A549 (cell line): Measurements from ENCODE around the gene RPL10. TPM values are rescaled to one million over a fixed set of nuclear protein-coding genes. Genes with fewer than 3 reads are reported as not detected.
"Not testable (repeated sequence)": the region's sequence is repeated elsewhere in the genome, so short reads cannot be mapped to it uniquely, and the experiment has no call there.

Source experiments
- ATAC-seq, 2 experiments: fragments of 200-7000 bp in 1 of 2; fragments of >200 bp in 1 of 2; cut with Nextera tagmentation in 1 of 2; cut with Tn5 transposase in 1 of 2; 3 replicates each; pipeline versions ENCODE4 v1.8.0 to v1.9.1; 2018 to 2020; ENCODE audit warnings: mild to moderate bottlenecking in 1 of 2, moderate library complexity in 1 of 2
- CTCF ChIA-PET: fragments of 300-600 bp; sonication (Branson Sonifier 250); formaldehyde crosslinking; extraction: SDS; loops from one replicate; lab custom pipeline; 2021; ENCODE audit warnings: antibody characterized with exemption, inconsistent platforms; lab: Yijun Ruan, JAX
- POLR2A ChIA-PET: fragments of 350-600 bp; formaldehyde crosslinking; extraction: SDS; loops from one replicate; lab custom pipeline; 2021; ENCODE audit warnings: antibody characterized with exemption, inconsistent platforms; lab: Yijun Ruan, JAX
- DNase-seq, 2 experiments: peaks; one replicate each; pipeline versions ENCODE4 v3.0.0 to v3.0.0-alpha.2; 2011 to 2016; ENCODE audit warnings: low read depth in 1 of 2, low spot score in 1 of 2
- FAIRE-seq: peaks from 2 replicates; lab custom pipeline; 2011; peaks lifted over from hg19 to GRCh38; lab: Jason Lieb, UNC
- H3K27ac ChIP-seq, 2 experiments: fragments of >200 bp; sonication (Bioruptor Twin); formaldehyde crosslinking; 3 replicates each; pipeline ENCODE4 v1.5.1; 2016 to 2017
- H3K4me1 ChIP-seq: fragments of >200 bp; sonication (Bioruptor Twin); formaldehyde crosslinking; 3 replicates; pipeline ENCODE4 v1.6.1; 2016
- H3K4me2 ChIP-seq: fragments of >200 bp; sonication (Bioruptor Twin); formaldehyde crosslinking; 3 replicates; pipeline ENCODE4 v1.6.1; 2016
- H3K4me3 ChIP-seq: fragments of >200 bp; sonication (Bioruptor Twin); formaldehyde crosslinking; 3 replicates; pipeline ENCODE4 v1.5.1; 2016
- H3K9me3 ChIP-seq: fragments of >200 bp; sonication (Bioruptor Twin); formaldehyde crosslinking; 3 replicates; pipeline ENCODE4 v1.6.1; 2016
- BHLHE40 ChIP-seq: IDR thresholded peaks from 2 replicates; pipeline ENCODE4 v1.6.1; 2012; ENCODE audit warnings: low read depth, low read length, inconsistent platforms
- EHF ChIP-seq: fragments of 250-450 bp; sonication (Bioruptor Pico); IDR thresholded peaks from 2 replicates; pipeline ENCODE4 v1.5.0; 2020; ENCODE audit warnings: mild to moderate bottlenecking
- FOSB ChIP-seq: fragments of 250-450 bp; sonication (Bioruptor Pico); IDR thresholded peaks from 2 replicates; pipeline ENCODE4 v1.5.0; 2020; ENCODE audit warnings: mild to moderate bottlenecking, moderate library complexity
- HOXA7 ChIP-seq: fragments of 250-450 bp; sonication (Bioruptor Pico); IDR thresholded peaks from 2 replicates; pipeline ENCODE4 v1.5.0; 2020; ENCODE audit warnings: mild to moderate bottlenecking, moderate library complexity
- NFE2L2 ChIP-seq: fragments of 150-350 bp; conservative IDR thresholded peaks from 2 replicates; pipeline ENCODE4 v1.6.1; 2014; ENCODE audit warnings: low read length
- NPAS2 ChIP-seq: fragments of 250-450 bp; sonication (Bioruptor Pico); IDR thresholded peaks from 2 replicates; pipeline ENCODE4 v1.8.0; 2022; ENCODE audit warnings: mild to moderate bottlenecking, moderate library complexity, borderline replicate concordance
- NR3C1 ChIP-seq: fragments of >200 bp; sonication (Bioruptor Twin); formaldehyde crosslinking; IDR thresholded peaks from 3 replicates; pipeline ENCODE4 v1.6.1; 2017
- PHF8 ChIP-seq: fragments of 200-600 bp; sonication (generic); IDR thresholded peaks from 2 replicates; pipeline ENCODE4 v1.6.1; 2016; ENCODE audit warnings: low read depth, mild to moderate bottlenecking, antibody characterized with exemption, moderate library complexity, borderline replicate concordance
- POLR2A ChIP-seq: IDR thresholded peaks from 2 replicates; pipeline ENCODE4 v1.6.1; 2012; ENCODE audit warnings: mild to moderate bottlenecking, low read length
- POLR2AphosphoS2 ChIP-seq: conservative IDR thresholded peaks from 2 replicates; pipeline ENCODE4 v1.6.1; 2012; ENCODE audit warnings: low read length, improper control_type of control experiment, inconsistent platforms
- RAD21 ChIP-seq, 2 experiments: fragments of >200 bp in 1 of 2; sonication (Bioruptor Twin) in 1 of 2; formaldehyde crosslinking in 1 of 2; IDR thresholded peaks in 1 of 2; conservative IDR thresholded peaks in 1 of 2; 2 replicates in 1 of 2; 3 replicates in 1 of 2; pipeline ENCODE4 v1.6.1; 2012 to 2018; ENCODE audit warnings: inconsistent platforms in 1 of 2
- RFX5 ChIP-seq: fragments of 450-650 bp; IDR thresholded peaks from 2 replicates; pipeline ENCODE4 v1.7.1; 2014; ENCODE audit warnings: antibody characterized with exemption, mild to moderate bottlenecking, moderate library complexity
- TFCP2L1 ChIP-seq: fragments of 250-450 bp; sonication (Bioruptor Pico); IDR thresholded peaks from 2 replicates; pipeline ENCODE4 v1.5.0; 2021; ENCODE audit warnings: mild to moderate bottlenecking
- TP53 ChIP-seq: fragments of 250-450 bp; sonication (Bioruptor Pico); IDR thresholded peaks from 2 replicates; pipeline ENCODE4 v1.5.0; 2021; ENCODE audit warnings: mild to moderate bottlenecking, moderate library complexity
- ZC3H11A ChIP-seq: fragments of 450-650 bp; IDR thresholded peaks from 2 replicates; pipeline ENCODE4 v1.6.1; 2014; ENCODE audit warnings: antibody characterized with exemption, mild to moderate bottlenecking
- WGBS: methylation state at CpG from one replicate; pipeline ENCODE4 v1.1.6; 2017; ENCODE audit errors: missing lambda C conversion rate; 5-methylcytosine and 5-hydroxymethylcytosine counted together
- polyA plus RNA-seq, 4 experiments: library from polyadenylated mRNA; depleted of rRNA in 3 of 4; stranded (reverse); fragments of >200 nt; fragmentation: RNase III in 1 of 4; extraction: RNeasy Plus Mini Kit Qiagen cat#74134 plus additional on column Dnase treatment in 1 of 4; gene quantifications; 2 replicates in 3 of 4; 3 replicates in 1 of 4; pipeline ENCODE4 v1.2.3, GENCODE V29; 2011 to 2017
- TF ChIP-seq, protein P1 (sequence below): IDR thresholded peaks from 2 replicates; pipeline ENCODE4 v1.6.1; 2012
- TF ChIP-seq, protein P2 (sequence below): fragments of >200 bp; sonication (Bioruptor Twin); formaldehyde crosslinking; IDR thresholded peaks from 3 replicates; pipeline ENCODE4 v1.5.1; 2016
- TF ChIP-seq, protein P3 (sequence below): IDR thresholded peaks from 2 replicates; pipeline ENCODE4 v1.6.1; 2012; ENCODE audit warnings: low read depth, borderline replicate concordance
- TF ChIP-seq, protein P4 (sequence below): IDR thresholded peaks from 2 replicates; pipeline ENCODE4 v1.6.1; 2012

Gene RPL10
- polyA plus RNA-seq, 2 of the 4 experiments (the other 2 are of a cell fraction) = 3,216 to 4,804 TPM

DNA sequence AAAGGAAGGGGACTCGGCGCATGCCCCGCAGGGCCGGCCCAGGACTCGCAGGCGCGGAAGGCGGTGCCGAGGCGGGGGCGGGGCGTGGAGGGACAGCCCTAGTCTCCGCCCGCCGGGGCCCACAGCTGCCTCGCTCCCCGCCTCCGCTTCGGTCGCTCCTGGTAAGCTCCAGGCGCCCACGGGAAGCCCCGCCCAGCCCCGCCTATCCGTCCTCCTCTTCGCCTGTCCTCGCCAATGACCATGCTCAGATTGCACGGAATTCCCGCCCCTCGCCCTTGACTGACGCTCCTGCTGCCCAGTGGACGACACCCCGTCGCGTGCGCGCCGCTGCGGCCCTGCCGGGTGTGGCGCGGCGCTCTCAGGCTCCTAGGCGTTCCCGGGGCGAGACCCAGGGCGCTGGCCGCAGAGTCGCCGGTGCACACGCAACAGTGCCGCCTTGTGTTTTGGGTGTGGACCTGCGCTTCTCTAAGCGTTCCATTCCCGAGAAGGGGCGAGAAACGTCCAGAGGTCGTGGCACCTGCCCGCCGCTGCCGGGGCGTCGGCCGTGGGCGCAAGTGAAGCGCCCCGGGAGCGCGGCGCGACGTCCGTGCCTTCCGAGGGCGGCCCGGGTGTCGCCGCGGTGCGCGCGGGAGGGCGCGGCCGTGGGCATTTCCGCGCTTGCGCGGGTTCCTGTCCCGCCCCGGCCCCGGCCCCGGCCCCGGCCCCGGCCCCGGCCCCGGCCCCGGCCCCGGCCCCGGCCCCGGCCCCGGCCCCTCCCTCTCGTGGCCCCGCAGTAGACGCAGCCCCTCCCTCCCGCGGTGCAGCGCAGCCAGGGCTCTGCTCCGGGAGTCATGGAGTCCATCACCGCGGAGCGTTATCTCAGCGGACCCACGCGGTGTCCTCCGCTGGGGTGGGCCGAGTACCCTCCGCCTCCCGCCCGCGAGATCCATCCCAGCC lies 8.1 kb upstream of the RPL10 start:
- no CpG with 5 or more reads among the region's 121 CpGs for WGBS
- H3K4me1 ChIP-seq, H3K4me2 ChIP-seq, CTCF ChIA-PET, DNase-seq, POLR2A ChIA-PET, H3K9me3 ChIP-seq: not testable (repeated sequence)
- 0 out of 3 replicates have a peak overlapping the region, but pooled peaks have one; percentile 31 for H3K4me3 ChIP-seq
- FAIRE-seq (peak; percentile 77), ATAC-seq (peak; percentile 56 to 76)
- peak overlapping the region; percentile 53 to 79; a peak in 4 of 6 replicates for H3K27ac ChIP-seq

DNA sequence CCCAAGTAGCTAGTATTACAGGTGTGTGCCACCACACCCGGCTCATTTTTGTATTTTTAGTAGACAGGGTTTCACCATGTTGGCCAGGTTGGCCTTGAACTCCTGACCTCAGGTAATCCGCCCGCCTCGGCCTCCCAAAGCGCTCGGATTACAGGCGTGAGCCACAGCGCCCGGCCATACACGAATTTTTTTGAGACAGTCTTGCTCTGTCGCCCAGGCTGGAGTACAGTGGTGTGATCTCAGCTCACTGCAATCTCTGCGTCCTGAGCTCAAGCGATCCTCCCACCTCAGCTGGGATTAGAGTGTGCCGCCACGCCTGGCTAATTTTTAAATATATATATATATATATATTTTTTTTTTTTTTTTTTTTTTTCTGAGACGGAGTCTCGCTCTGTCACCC lies 1.8 kb upstream of the RPL10 start:
- H3K4me1 ChIP-seq = peaks cover 15% of the 10 kb centered on the region; the same call in 2 of the 3 replicates
- FAIRE-seq, POLR2A ChIA-PET, ATAC-seq, DNase-seq, H3K9me3 ChIP-seq: not testable (repeated sequence)
- H3K4me2 ChIP-seq = peak overlapping the region; percentile 76
- peak overlapping the region; percentile 88 for H3K4me3 ChIP-seq
- WGBS = 92% methylated on average over 15 of the region's 17 CpGs
- peak overlapping the region; percentile 96 to 100 for H3K27ac ChIP-seq
- CTCF ChIA-PET = interaction anchor here (1.2 to 4.7 kb wide), 2 partner anchors 22 to 23 kb away, joined by 7 to 28 read pairs; partner anchors contain the start of gene FLNA

DNA sequence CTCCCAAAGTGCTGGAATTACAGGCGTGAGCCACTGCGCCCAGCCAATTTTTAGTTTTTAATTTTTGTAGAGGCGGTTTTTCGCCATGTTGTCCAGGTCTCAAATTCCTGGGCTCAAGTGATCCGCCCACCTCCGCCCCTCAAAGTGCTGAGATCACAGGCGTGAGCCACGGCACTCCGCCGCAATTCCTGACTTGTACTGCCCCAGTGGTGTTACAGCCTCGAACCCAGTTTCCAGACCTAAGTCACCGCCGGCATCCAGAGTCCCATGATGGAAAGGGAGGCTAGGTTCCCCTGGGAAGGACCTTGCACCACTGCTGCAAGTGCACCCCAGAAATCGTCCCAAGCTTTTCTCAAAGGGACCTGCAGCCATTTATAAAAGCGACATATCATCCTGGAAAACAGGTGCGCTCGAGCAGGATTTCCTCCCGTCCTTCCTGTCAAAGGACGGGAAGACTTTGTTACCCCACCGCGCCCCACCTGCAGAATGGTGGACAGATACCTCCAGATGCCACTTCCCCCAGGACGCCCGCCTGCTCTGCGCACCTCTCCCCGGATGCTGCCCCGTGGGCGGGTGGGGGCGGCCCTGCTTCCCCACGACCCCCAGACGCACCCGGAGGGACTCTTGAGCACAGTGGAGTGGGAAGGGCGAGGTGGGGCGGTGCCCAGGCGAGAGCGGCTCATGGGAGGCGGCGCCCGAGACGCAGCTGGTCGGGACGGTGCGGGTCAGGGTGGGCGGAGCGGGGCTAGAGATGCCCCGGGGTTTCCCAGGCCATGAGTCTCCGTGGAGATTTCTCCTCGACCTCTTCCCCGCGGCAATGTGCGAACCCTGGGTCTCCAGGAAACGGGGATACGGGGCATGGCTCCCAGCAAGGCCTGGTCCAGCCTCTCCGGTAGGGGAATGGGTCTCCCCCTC lies 947 bp upstream of the RPL10 start:
- under 1% methylated on average over 19 of the region's 53 CpGs for WGBS
- POLR2A ChIA-PET = interaction anchor here (0.6 to 2.1 kb wide), 18 partner anchors 10 to 146 kb away, joined by 3 to 19 read pairs (median 4); partner anchors contain the start of genes ATP6AP1, DNASE1L1, EMD and PLXNA3
- H3K4me1 ChIP-seq = peaks cover 18% of the 10 kb centered on the region; the same call in 2 of the 3 replicates
- CTCF ChIA-PET = interaction anchor here (0.5 to 4.7 kb wide), 8 partner anchors 10 to 90 kb away, joined by 3 to 28 read pairs (median 4); partner anchors contain the start of genes DNASE1L1, FLNA and TAFAZZIN
- TF ChIP-seq ZC3H11A (no peak), PHF8 (peak; percentile 30; the same call in 1 of the 2 replicates), POLR2A (peak; percentile 49)
- TF ChIP-seq, all 56 proteins: peak for 2
- Histone ChIP-seq H3K4me3 (peak overlapping the region; percentile 88), H3K4me2 (peak overlapping the region; percentile 76), H3K9me3 (no peaks in the 10 kb centered on the region), H3K27ac (peak overlapping the region; percentile 96 to 100)
- peak; percentile 61 to 82 for DNase-seq
- ATAC-seq = peak; percentile 63 to 81
- no peak for FAIRE-seq

DNA sequence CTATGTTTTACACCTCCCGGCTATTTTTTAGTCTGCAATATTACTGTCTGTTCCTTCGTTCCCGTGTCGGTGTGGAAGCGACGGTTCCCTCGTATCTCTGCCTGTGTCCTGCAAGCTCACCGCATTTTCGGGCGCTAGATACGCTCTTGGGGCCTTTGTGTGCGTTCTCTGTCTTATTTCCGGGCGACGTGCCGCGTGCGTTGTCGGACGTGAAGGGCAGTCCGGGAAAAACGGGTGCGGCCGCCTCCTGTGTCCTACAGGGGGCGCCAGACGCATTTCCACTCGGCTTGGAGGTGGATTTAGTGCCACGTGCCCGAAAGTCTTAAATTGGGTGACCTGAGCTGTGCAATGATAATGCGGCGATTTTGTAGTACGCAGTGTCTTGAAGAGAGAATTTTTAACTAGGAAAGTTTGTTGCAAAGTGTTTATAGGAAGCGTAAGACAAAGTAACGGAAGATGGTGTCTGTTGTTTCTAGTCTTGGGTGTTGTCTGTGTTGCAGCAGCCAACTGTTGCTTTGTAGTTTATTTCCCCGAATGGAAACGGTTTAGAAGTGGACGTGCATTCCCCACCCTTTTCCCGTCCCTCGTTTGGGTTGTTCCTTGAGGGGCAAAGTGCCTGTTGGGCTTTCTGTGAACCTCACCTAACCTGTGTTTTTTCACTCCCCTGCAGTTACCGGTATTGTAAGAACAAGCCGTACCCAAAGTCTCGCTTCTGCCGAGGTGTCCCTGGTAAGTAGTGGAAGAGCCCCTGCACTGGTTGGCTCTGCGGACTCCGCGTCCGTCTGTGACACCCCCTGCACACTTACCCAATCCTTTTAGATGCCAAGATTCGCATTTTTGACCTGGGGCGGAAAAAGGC lies 720 bp downstream of the RPL10 start:
- peaks cover 18% of the 10 kb centered on the region; the same call in 2 of the 3 replicates for H3K4me1 ChIP-seq
- FAIRE-seq = no peak
- 1% methylated on average over 36 of the region's 49 CpGs for WGBS
- ChIA-PET CTCF (interaction anchor here (0.6 to 4.7 kb wide), 11 partner anchors 9 to 136 kb away, joined by 3 to 28 read pairs (median 5); partner anchors contain the start of genes DNASE1L1, FLNA and TAFAZZIN), POLR2A (interaction anchor here (1.0 to 2.1 kb wide), 13 partner anchors 11 to 142 kb away, joined by 3 to 19 read pairs (median 4); partner anchors contain the start of genes ATP6AP1, DNASE1L1, PLXNA3 and SLC10A3)
- H3K4me2 ChIP-seq = peak overlapping the region; percentile 89
- peak in 1 of 2 experiments; percentile 86 for DNase-seq
- peak overlapping the region; percentile 88 for H3K4me3 ChIP-seq
- peak in 1 of 2 experiments; percentile 10; a peak in 3 of 6 replicates for ATAC-seq
- H3K9me3 ChIP-seq = no peaks in the 10 kb centered on the region
- H3K27ac ChIP-seq = peak overlapping the region; percentile 96 to 100
- no peak for TF ChIP-seq NR3C1
- TF ChIP-seq EHF = no peak
- TF ChIP-seq, protein P1, sequence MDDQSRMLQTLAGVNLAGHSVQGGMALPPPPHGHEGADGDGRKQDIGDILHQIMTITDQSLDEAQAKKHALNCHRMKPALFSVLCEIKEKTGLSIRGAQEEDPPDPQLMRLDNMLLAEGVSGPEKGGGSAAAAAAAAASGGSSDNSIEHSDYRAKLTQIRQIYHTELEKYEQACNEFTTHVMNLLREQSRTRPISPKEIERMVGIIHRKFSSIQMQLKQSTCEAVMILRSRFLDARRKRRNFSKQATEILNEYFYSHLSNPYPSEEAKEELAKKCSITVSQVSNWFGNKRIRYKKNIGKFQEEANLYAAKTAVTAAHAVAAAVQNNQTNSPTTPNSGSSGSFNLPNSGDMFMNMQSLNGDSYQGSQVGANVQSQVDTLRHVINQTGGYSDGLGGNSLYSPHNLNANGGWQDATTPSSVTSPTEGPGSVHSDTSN = no peak
- TF ChIP-seq RFX5 = no peak
- TF ChIP-seq, protein P2, sequence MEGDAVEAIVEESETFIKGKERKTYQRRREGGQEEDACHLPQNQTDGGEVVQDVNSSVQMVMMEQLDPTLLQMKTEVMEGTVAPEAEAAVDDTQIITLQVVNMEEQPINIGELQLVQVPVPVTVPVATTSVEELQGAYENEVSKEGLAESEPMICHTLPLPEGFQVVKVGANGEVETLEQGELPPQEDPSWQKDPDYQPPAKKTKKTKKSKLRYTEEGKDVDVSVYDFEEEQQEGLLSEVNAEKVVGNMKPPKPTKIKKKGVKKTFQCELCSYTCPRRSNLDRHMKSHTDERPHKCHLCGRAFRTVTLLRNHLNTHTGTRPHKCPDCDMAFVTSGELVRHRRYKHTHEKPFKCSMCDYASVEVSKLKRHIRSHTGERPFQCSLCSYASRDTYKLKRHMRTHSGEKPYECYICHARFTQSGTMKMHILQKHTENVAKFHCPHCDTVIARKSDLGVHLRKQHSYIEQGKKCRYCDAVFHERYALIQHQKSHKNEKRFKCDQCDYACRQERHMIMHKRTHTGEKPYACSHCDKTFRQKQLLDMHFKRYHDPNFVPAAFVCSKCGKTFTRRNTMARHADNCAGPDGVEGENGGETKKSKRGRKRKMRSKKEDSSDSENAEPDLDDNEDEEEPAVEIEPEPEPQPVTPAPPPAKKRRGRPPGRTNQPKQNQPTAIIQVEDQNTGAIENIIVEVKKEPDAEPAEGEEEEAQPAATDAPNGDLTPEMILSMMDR = peak; percentile 64
- TF ChIP-seq HOXA7 (CRISPR knock-in tag) = no peak
- TF ChIP-seq BHLHE40 = 0 out of 2 replicates have a peak, but pooled peaks have one; percentile 6
- 0 out of 2 replicates have a peak, but pooled peaks have one; percentile 30 for TF ChIP-seq FOSB (CRISPR knock-in tag)
- TF ChIP-seq RAD21 (conservative IDR thresholded peaks at IDR 0.05 in 1 of 2, IDR thresholded peaks at IDR 0.05 in 1 of 2) = peak in 1 of 2 experiments; percentile 20; a peak in 1 of 5 replicates
- peak; percentile 69; the same call in 1 of the 2 replicates for TF ChIP-seq TP53 (CRISPR knock-in tag)
- TF ChIP-seq NPAS2 = no peak
- peak; percentile 49; the same call in 1 of the 2 replicates for TF ChIP-seq TFCP2L1 (CRISPR knock-in tag)
- no peak; the same call in 1 of the 2 replicates for TF ChIP-seq POLR2AphosphoS2
- TF ChIP-seq, protein P3, sequence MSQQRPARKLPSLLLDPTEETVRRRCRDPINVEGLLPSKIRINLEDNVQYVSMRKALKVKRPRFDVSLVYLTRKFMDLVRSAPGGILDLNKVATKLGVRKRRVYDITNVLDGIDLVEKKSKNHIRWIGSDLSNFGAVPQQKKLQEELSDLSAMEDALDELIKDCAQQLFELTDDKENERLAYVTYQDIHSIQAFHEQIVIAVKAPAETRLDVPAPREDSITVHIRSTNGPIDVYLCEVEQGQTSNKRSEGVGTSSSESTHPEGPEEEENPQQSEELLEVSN = peak; percentile 51; the same call in 1 of the 2 replicates
- TF ChIP-seq, protein P4, sequence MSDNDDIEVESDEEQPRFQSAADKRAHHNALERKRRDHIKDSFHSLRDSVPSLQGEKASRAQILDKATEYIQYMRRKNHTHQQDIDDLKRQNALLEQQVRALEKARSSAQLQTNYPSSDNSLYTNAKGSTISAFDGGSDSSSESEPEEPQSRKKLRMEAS = peak; percentile 96
- no peak for TF ChIP-seq NFE2L2
